B cell (primary cell): ENCODE measurements around the gene QSOX1. TPM values are rescaled to one million over a fixed set of nuclear protein-coding genes. Genes with fewer than 3 reads are reported as not detected.

Source experiments
- ATAC-seq: fragments of 200-7000 bp; cut with Tn5 transposase; one replicate; pipeline ENCODE4 v1.10.0; 2021; ENCODE audit warnings: low read depth, mild to moderate bottlenecking, moderate number of reproducible peaks, moderate library complexity
- CTCF ChIA-PET: fragments of 350-600 bp; sonication (Branson Sonifier 250); formaldehyde crosslinking; loops from one replicate; lab custom pipeline; 2021; ENCODE audit warnings: antibody characterized with exemption, inconsistent platforms; lab: Charles Lee
- POLR2A ChIA-PET: fragments of 350-600 bp; sonication (Branson Sonifier 250); formaldehyde crosslinking; loops from one replicate; lab custom pipeline; 2021; ENCODE audit warnings: antibody characterized with exemption; lab: Charles Lee
- DNase-seq: peaks from one replicate; pipeline ENCODE4 v3.0.0; 2013
- H2AFZ ChIP-seq: 2 replicates; pipeline ENCODE4 v1.6.1; 2012; ENCODE audit warnings: mild to moderate bottlenecking, low read depth, low read length; ENCODE audit not compliant: insufficient read depth, poor library complexity, severe bottlenecking
- H3K27ac ChIP-seq, 2 donors: 1 replicate in 1 of 2; 2 replicates in 1 of 2; pipeline ENCODE4 v1.5.1; 2012 to 2013; ENCODE audit warnings: low read length in 2 of 2, mild to moderate bottlenecking in 2 of 2, moderate library complexity in 1 of 2
- H3K27me3 ChIP-seq, 4 experiments: fragments of 200-600 bp in 1 of 4; sonication (generic) in 1 of 4; replicated peaks in 1 of 4; 1 replicate in 2 of 4; 2 replicates in 2 of 4; pipeline versions ENCODE4 v1.6.1 to v1.7.0; 2013 to 2016; ENCODE audit warnings: low read length in 3 of 4, mild to moderate bottlenecking in 2 of 4, mixed read lengths in 1 of 4, moderate library complexity in 1 of 4; ENCODE audit not compliant: insufficient read depth in 4 of 4, control insufficient read depth in 3 of 4; ENCODE audit errors: control extremely low read depth in 1 of 4
- H3K36me3 ChIP-seq, 2 experiments: replicated peaks in 1 of 2; 1 replicate in 1 of 2; 2 replicates in 1 of 2; pipeline versions ENCODE4 v1.6.1 to v1.7.1; 2013; ENCODE audit warnings: low read length in 1 of 2; ENCODE audit not compliant: insufficient read depth in 2 of 2, control insufficient read depth in 1 of 2; ENCODE audit errors: control extremely low read depth in 1 of 2, extremely low read depth in 1 of 2
- H3K4me1 ChIP-seq, 2 donors: fragments of 200-600 bp in 1 of 2; sonication (generic) in 1 of 2; 1 replicate in 1 of 2; 2 replicates in 1 of 2; pipeline versions ENCODE4 v1.5.1 to v1.6.1; 2013 to 2017; ENCODE audit warnings: low read length in 2 of 2; ENCODE audit not compliant: control insufficient read depth in 2 of 2, insufficient read depth in 2 of 2
- H3K4me2 ChIP-seq: replicated peaks from 2 replicates; pipeline ENCODE3; 2012; ENCODE audit warnings: mild to moderate bottlenecking, low read depth, low read length; ENCODE audit not compliant: poor library complexity, severe bottlenecking
- H3K4me3 ChIP-seq, 5 experiments: fragments of 200-600 bp in 1 of 5; sonication (generic) in 1 of 5; 1 replicate in 3 of 5; 2 replicates in 2 of 5; pipeline versions ENCODE4 v1.5.1 to v1.7.0; 2011 to 2016; ENCODE audit warnings: low read length in 4 of 5, mild to moderate bottlenecking in 4 of 5, low read depth in 2 of 5, control low read depth in 1 of 5, moderate library complexity in 1 of 5; ENCODE audit not compliant: insufficient read depth in 1 of 5; ENCODE audit errors: control extremely low read depth in 1 of 5, extremely low read depth in 1 of 5
- H3K79me2 ChIP-seq: fragments of 200-600 bp; sonication (generic); one replicate; pipeline ENCODE4 v1.6.0; 2016; ENCODE audit warnings: low read length; ENCODE audit not compliant: control insufficient read depth, insufficient read depth
- H3K9ac ChIP-seq: fragments of 200-600 bp; sonication (generic); 2 replicates; pipeline ENCODE4 v1.6.1; 2017; ENCODE audit warnings: mild to moderate bottlenecking, low read length, moderate library complexity
- H3K9me3 ChIP-seq, 3 donors: one replicate each; pipeline versions ENCODE4 v1.6.1 to v1.7.1; 2013; ENCODE audit warnings: low read length in 2 of 3; ENCODE audit not compliant: control insufficient read depth in 2 of 3, insufficient read depth in 1 of 3; ENCODE audit errors: control extremely low read depth in 1 of 3
- H4K20me1 ChIP-seq: 2 replicates; pipeline ENCODE4 v1.6.0; 2012; ENCODE audit warnings: mild to moderate bottlenecking, low read length; ENCODE audit not compliant: insufficient read depth, control insufficient read depth, poor library complexity, severe bottlenecking
- H3K27ac Mint-ChIP-seq: one replicate; pipeline ENCODE4 v1.8.0; 2021; ENCODE audit warnings: mixed read lengths
- H3K27me3 Mint-ChIP-seq: one replicate; pipeline ENCODE4 v1.8.0; 2021; ENCODE audit warnings: mixed read lengths
- H3K4me1 Mint-ChIP-seq: one replicate; pipeline ENCODE4 v1.8.0; 2021; ENCODE audit warnings: mixed read lengths
- H3K4me3 Mint-ChIP-seq: one replicate; pipeline ENCODE4 v1.8.0; 2021; ENCODE audit warnings: mixed read lengths
- H3K9me3 Mint-ChIP-seq: one replicate; pipeline ENCODE4 v1.8.0; 2022; ENCODE audit warnings: mixed read lengths; ENCODE audit not compliant: insufficient read depth
- CTCF ChIP-seq: fragments of 200-600 bp; IDR thresholded peaks from one replicate; pipeline ENCODE4 v1.8.0; 2022; ENCODE audit warnings: antibody characterized with exemption, mild to moderate bottlenecking
- EZH2 ChIP-seq: IDR thresholded peaks from 2 replicates; pipeline ENCODE4 v1.6.1; 2012; ENCODE audit warnings: borderline replicate concordance, low read depth, mild to moderate bottlenecking, moderate library complexity, low read length; ENCODE audit not compliant: insufficient read depth, poor library complexity, severe bottlenecking
- WGBS: methylation state at CpG from one replicate; pipeline ENCODE4 v1.1.5; 2013; ENCODE audit warnings: missing lambda C conversion rate; ENCODE audit not compliant: insufficient coverage; 5-methylcytosine and 5-hydroxymethylcytosine counted together
- intact Hi-C: fragments of 100-400 bp; cut with micrococcal nuclease; formaldehyde crosslinking; loops from one replicate; pipeline ENCODE4 v1.10.0; 2022
- polyA plus RNA-seq: library from polyadenylated mRNA; depleted of rRNA; stranded (reverse); fragments of >200 nt; gene quantifications from 2 replicates; pipeline ENCODE4 v1.2.3, GENCODE V29; 2012
- total RNA-seq, 2 donors: library from RNA; stranded (reverse); fragments of 120-200 nt in 1 of 2; gene quantifications; 1 replicate in 1 of 2; 2 replicates in 1 of 2; pipeline versions ENCODE4 v1.2.3 to v1.2.4, GENCODE V29; 2013 to 2022

QSOX1 gene
- total and polyA plus RNA-seq, 2 donors (not counting 1 experiment from before 2014, with no cell fraction given), result 11.4 to 20.6 TPM

GRCh38 chr1:180117764-180118116 is 36.9 kb upstream of the QSOX1 start:
- CTCF ChIA-PET, result interaction anchor here (1.5 kb wide), 1 partner anchor 61 kb away, joined by 3 read pairs; no protein-coding TSS in a partner anchor
- no peak overlapping the region for H3K4me3 Mint-ChIP-seq

DNA sequence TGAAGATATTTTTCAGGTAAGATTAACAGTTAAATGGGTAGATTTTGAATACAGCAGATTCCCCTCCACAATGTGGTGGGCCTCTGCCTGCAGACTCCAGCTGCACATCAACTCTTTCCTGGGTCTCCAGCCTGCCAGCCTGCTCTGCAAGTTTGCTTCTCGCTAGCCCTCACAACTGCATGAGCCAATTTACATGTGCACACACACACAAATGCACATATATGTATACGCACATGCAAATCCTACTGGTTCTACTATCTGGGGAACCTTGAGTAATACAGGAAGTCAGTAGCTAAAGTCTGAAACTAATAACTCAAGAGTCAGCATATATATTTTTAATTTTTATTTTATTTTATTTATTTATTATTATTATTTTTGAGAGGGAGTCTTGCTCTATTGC is 34.8 kb upstream of the QSOX1 start:
- H3K79me2 ChIP-seq, result no peaks in the 10 kb centered on the region
- H3K36me3 ChIP-seq, result no peaks in the 10 kb centered on the region
- ChIA-PET POLR2A (no interaction called here), CTCF (no interaction called here)
- H3K9me3 ChIP-seq, result no peaks in the 10 kb centered on the region
- ATAC-seq (no peak), DNase-seq (no peak)
- no peaks in the 10 kb centered on the region for H3K27me3 ChIP-seq
- no peak overlapping the region for H2AFZ ChIP-seq
- H3K9ac ChIP-seq, result no peak overlapping the region
- no peaks in the 10 kb centered on the region for H4K20me1 ChIP-seq
- no peaks in the 10 kb centered on the region for H3K4me1 ChIP-seq
- intact Hi-C loops, result no loop called here
- no peak overlapping the region for H3K27ac Mint-ChIP-seq
- no peak overlapping the region for H3K4me3 ChIP-seq
- H3K27ac ChIP-seq, result no peak overlapping the region
- no peaks in the 10 kb centered on the region for H3K9me3 Mint-ChIP-seq
- no peak overlapping the region for H3K4me3 Mint-ChIP-seq
- H3K4me1 Mint-ChIP-seq, result no peaks in the 10 kb centered on the region
- TF ChIP-seq CTCF, result no peak
- no peak for TF ChIP-seq EZH2
- 80% methylated on average over 1 of the region's 2 CpGs for WGBS
- no peak overlapping the region for H3K4me2 ChIP-seq
- H3K27me3 Mint-ChIP-seq, result peaks cover 3% of the 10 kb centered on the region

More at GRCh38 chr1:180117764-180118116, 36.9 kb upstream of the QSOX1 start:
- intact Hi-C loops, result no loop called here
- ATAC-seq, result no peak
- no peak overlapping the region for H3K27ac Mint-ChIP-seq
- WGBS, result 71% methylated on average over 2 of the region's 2 CpGs
- no peak overlapping the region for H2AFZ ChIP-seq
- no peak for DNase-seq
- H3K4me3 ChIP-seq, result no peak overlapping the region
- H3K9me3 ChIP-seq, result no peaks in the 10 kb centered on the region
- H3K27ac ChIP-seq, result no peak overlapping the region
- no peaks in the 10 kb centered on the region for H3K4me1 ChIP-seq
- POLR2A ChIA-PET, result no interaction called here
- TF ChIP-seq EZH2, result no peak
- no peak for TF ChIP-seq CTCF
- no peaks in the 10 kb centered on the region for H3K9me3 Mint-ChIP-seq
- H4K20me1 ChIP-seq, result no peaks in the 10 kb centered on the region
- no peaks in the 10 kb centered on the region for H3K27me3 ChIP-seq
- no peaks in the 10 kb centered on the region for H3K27me3 Mint-ChIP-seq
- no peaks in the 10 kb centered on the region for H3K4me1 Mint-ChIP-seq
- no peaks in the 10 kb centered on the region for H3K79me2 ChIP-seq
- H3K4me2 ChIP-seq, result no peak overlapping the region
- H3K36me3 ChIP-seq, result peaks cover 0 to 3% of the 10 kb centered on the region in 2 experiments
- H3K9ac ChIP-seq, result no peak overlapping the region
